Measurements from ENCODE around the gene IL4R. TPM values are rescaled to one million over a fixed set of nuclear protein-coding genes. Genes with fewer than 3 reads are reported as not detected.

The IL4R gene
- total RNA-seq, 1 experiment from 2014 or later, result 29.6 TPM

- TF ChIP-seq TCF7L2 (IDR thresholded peaks at IDR 0.05; ENCODE audit: borderline replicate concordance, extremely low read depth, insufficient read depth, insufficient read length) (no peak), SIN3A (IDR thresholded peaks at IDR 0.05; ENCODE audit: low read depth) (peak; percentile 43; the same call in 1 of the 2 replicates), ZNF274 (IDR thresholded peaks at IDR 0.05; ENCODE audit: low read depth, low read length) (no peak), SRF (IDR thresholded peaks at IDR 0.05; ENCODE audit: low read depth) (peak; percentile 72), EGR1 (IDR thresholded peaks at IDR 0.05; ENCODE audit: low read depth) (no peak), MAX (IDR thresholded peaks at IDR 0.05) (peak; percentile 65; the same call in 1 of the 2 replicates)
These were observed 51.6 kb downstream of the IL4R start (continued) for GRCh38 chr16:27365142-27366089.

GRCh38 chr16:27366687-27367460 lies 53.1 kb downstream of the IL4R start:
- H3K9me2 ChIP-seq (ENCODE audit: insufficient read depth), result no peaks in the 10 kb centered on the region
- no peaks in the 10 kb centered on the region for H3K27me3 ChIP-seq (ENCODE audit: insufficient read depth, low read length)
- H2AFZ ChIP-seq (ENCODE audit: low read depth, low read length, poor library complexity, severe bottlenecking), result no peak overlapping the region
- DNase-seq (ENCODE audit: low read depth, low spot score), result no peak
- intact Hi-C loops (cut with micrococcal nuclease), result loop anchor here (5.0 kb wide), 1 partner anchor 1530 kb away; no protein-coding TSS in a partner anchor
- no TSS peak for BruUV-seq (replicated peaks)
- POLR2A ChIA-PET, result interaction anchor here (2.1 kb wide), 1 partner anchor 9 kb away, joined by 7 read pairs; no protein-coding TSS in a partner anchor
- H3K79me2 ChIP-seq (ENCODE audit: insufficient read depth, low read length), result no peaks in the 10 kb centered on the region
- RAD21 ChIA-PET (ENCODE audit: low non-redundant PET in 1 of 2, low total read pairs in 2 of 2, uncharacterized antibody in 2 of 2, unreplicated experiment in 2 of 2), result interaction anchor here (0.9 to 2.0 kb wide), 6 partner anchors 93 to 187 kb away, joined by 3 to 13 read pairs (median 8); no protein-coding TSS in a partner anchor
- ATAC-seq, result no peak
- H3K4me2 ChIP-seq (ENCODE audit: low read length), result no peak overlapping the region
- no peak overlapping the region for H3K4me3 ChIP-seq (replicated peaks in 1 of 2; ENCODE audit: low read depth in 1 of 2, low read length in 2 of 2)
- 0 out of 4 replicates have a peak, but pooled peaks cover 0 to 5% of the 10 kb centered on the region in 2 experiments for H3K36me3 ChIP-seq (ENCODE audit: control insufficient read depth in 1 of 2, insufficient read depth in 2 of 2, low read length in 2 of 2)
- no peaks in the 10 kb centered on the region for H3K9me3 ChIP-seq (ENCODE audit: control insufficient read depth in 1 of 2, insufficient read depth in 1 of 2, low read depth in 1 of 2, low read length in 2 of 2)
- H3K9ac ChIP-seq (ENCODE audit: low read length), result no peak overlapping the region
- peaks cover 2 to 37% of the 10 kb centered on the region in 2 experiments; a peak in 3 of 4 replicates for H3K4me1 ChIP-seq (ENCODE audit: control insufficient read depth in 1 of 2, insufficient read depth in 2 of 2, low read length in 2 of 2)
- no peaks in the 10 kb centered on the region for H4K20me1 ChIP-seq (ENCODE audit: insufficient read depth)
- CTCF ChIA-PET, result interaction anchor here (1.0 to 4.4 kb wide), 15 partner anchors 8 to 257 kb away, joined by 3 to 69 read pairs (median 5); partner anchors contain the start of gene KDM8
- no peak overlapping the region for H3K27ac ChIP-seq (ENCODE audit: low read depth, low read length)
- TF ChIP-seq ELF1 (IDR thresholded peaks at IDR 0.05; ENCODE audit: borderline replicate concordance, low read depth) (no peak), SRF (IDR thresholded peaks at IDR 0.05; ENCODE audit: low read depth) (no peak), FOSL1 (IDR thresholded peaks at IDR 0.05; ENCODE audit: low read depth) (no peak), EGR1 (IDR thresholded peaks at IDR 0.05; ENCODE audit: low read depth) (no peak), SP1 (IDR thresholded peaks at IDR 0.05; ENCODE audit: low read depth) (no peak), MAX (IDR thresholded peaks at IDR 0.05) (no peak), ZBTB33 (IDR thresholded peaks at IDR 0.05; ENCODE audit: extremely low read depth, insufficient replicate concordance, low read length) (no peak), CBX3 (IDR thresholded peaks at IDR 0.05; ENCODE audit: low read depth) (no peak), POLR2AphosphoS5 (IDR thresholded peaks at IDR 0.05; ENCODE audit: low read depth, low read length) (no peak), JUND (IDR thresholded peaks at IDR 0.05) (no peak), ATF3 (IDR thresholded peaks at IDR 0.05) (no peak), SIN3A (IDR thresholded peaks at IDR 0.05; ENCODE audit: low read depth) (no peak), REST (IDR thresholded peaks at IDR 0.05; ENCODE audit: low read depth) (no peak)
